ENCODE data around the gene ERBB4.

DNA sequence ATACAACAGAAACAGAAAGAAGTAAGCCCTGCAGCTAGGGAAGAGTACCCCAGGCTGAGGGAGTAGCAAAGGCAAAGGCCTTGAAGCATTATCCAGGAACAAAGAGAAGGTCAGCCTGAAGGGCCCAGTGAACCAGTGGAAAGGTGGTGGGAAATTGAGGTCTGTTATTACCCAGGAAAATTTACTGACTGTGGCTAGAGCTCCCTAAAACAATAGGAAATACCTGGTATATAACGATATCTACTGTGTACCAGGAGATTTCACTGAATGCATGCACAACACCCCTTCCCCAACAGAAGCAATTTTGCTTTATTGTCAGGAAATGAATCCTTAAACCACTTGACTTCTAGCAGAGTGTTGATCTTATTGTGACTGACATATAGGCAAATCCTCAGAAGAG lies 365.3 kb downstream of the ERBB4 start:
- TF ChIP-seq, protein P1, sequence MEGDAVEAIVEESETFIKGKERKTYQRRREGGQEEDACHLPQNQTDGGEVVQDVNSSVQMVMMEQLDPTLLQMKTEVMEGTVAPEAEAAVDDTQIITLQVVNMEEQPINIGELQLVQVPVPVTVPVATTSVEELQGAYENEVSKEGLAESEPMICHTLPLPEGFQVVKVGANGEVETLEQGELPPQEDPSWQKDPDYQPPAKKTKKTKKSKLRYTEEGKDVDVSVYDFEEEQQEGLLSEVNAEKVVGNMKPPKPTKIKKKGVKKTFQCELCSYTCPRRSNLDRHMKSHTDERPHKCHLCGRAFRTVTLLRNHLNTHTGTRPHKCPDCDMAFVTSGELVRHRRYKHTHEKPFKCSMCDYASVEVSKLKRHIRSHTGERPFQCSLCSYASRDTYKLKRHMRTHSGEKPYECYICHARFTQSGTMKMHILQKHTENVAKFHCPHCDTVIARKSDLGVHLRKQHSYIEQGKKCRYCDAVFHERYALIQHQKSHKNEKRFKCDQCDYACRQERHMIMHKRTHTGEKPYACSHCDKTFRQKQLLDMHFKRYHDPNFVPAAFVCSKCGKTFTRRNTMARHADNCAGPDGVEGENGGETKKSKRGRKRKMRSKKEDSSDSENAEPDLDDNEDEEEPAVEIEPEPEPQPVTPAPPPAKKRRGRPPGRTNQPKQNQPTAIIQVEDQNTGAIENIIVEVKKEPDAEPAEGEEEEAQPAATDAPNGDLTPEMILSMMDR (conservative IDR thresholded peaks at IDR 0.05; ENCODE audit: low read length) = no peak
- TF ChIP-seq EZH2phosphoT487 (IDR thresholded peaks at IDR 0.05; ENCODE audit: borderline replicate concordance, low read depth, low read length) = no peak
